GM19467 (cell line): ENCODE measurements around the gene CD207.

Source experiments
- ATAC-seq: cut with Tn5 transposase; IDR thresholded peaks from one replicate; pipeline ENCODE4 v1.9.1; 2021; ENCODE audit warnings: mild to moderate bottlenecking, moderate library complexity; ENCODE audit not compliant: unreplicated experiment

CD207 gene

DNA sequence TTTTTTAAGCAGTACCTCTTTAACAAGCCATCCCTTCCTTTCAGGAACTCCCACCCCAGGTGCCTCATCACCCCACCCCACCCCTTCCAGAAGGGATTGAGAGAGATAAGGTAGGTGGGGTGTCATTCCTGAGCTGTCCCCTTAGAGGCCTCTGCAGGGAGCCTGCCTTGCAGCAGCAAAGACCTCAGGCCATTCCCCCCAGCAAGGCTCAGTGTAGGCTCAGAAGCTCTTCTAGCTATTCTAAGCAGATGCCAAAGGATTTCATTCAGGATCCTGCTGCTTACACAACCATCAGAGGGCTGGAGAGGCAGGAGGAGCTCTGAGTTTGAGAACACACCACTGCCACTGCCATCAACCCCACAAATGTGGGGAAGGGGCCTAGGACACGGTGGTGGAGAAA lies 39.4 kb downstream of the CD207 start:
- no peak for ATAC-seq

DNA sequence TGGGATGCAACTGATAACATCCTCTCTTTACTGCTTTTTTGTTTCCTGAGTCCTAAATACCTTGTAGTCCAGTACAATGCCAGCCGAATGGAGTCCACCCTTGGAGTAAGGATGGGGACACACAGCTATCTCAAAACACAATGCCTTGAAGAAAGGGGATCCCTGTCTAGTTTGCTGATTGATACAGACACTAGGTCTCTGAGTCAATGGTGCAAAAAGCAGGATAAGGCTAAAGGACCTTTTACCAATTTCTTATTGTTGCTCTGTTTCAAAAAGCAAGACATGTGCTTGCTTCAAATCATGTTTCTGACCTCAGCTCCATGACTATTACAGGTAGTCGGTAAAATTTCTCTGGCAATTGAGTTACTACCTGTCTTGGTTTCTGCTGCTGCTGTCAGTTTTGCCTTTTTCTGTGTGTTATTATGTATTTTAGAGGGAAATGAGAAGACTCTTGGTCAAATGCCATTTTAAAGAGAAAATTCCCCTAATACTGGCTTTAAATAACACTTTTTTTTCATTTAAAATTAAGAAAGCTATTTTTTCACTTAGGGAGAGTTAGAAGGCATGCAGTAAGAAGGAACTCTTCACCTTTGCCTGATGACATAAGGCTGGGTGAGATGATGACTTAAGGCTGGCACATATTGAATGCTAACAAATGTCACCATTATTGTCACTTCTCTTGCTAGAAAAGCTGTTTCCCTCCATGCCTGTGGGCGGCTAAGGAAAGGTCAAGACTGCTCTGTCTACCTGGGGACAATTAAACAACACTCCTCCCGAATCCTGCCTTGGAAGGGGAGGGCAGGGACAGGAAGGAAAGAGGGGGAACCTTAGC lies 40.2 kb downstream of the CD207 start:
- ATAC-seq = no peak

DNA sequence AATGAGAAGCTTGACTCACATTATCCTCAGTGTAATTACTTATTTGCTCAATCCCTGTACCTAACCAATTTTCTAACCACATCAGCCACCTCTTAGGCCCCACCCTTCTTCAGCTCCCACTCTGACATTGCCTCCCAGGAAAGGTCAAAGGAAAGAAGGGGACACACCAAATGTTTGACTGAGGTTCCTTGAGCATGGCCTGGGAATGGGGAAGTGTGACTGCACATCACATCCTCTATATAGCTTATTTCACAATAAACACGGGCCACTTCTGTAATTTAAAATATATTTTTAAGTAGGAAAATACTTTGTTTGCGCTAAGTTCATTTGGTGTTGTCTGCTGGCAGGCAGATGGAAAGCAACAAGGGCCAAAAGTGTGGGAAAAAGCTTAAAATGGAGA lies 42.2 kb downstream of the CD207 start:
- ATAC-seq = no peak

DNA sequence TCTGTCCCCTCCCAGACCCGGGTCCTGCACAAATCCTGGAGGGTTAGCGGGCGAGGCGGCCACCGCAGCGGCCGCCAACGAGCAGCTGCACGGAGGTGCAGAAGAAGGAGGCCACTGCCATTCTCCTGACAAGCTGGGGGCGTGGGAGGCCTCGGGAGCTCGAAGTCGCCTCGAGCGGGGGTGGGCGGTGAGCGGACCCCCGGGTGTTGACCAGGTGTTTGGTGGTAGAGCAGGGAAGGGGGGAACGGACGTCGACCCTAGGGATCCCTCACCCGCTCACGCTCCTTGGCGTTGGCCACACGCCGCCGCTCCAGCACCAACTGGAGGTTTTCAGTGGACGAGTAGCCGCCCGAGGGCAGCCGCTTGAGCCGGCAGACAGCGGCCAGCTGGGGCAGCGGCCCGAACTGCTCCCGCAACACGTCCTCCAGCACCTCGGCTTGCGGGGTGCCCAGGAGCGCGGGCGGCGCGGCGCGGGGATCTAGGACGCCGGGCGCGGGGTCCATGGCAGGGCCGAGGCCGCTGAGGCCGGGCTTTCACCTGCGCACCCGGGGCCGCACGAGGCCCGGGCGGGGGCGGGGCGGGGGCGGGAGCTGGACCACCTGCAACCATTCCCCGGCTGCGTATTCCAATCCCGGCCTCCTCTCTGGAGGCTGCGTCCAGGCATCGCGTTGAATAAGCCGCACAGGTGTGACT lies 45.3 kb downstream of the CD207 start, which contains the start of gene FIGLA:
Gene FIGLA, minus strand, starts transcription at position 508 of the 693 bp plus-strand sequence. Its CDS starts 5 bp downstream, at position 503.
- ATAC-seq = no peak

DNA sequence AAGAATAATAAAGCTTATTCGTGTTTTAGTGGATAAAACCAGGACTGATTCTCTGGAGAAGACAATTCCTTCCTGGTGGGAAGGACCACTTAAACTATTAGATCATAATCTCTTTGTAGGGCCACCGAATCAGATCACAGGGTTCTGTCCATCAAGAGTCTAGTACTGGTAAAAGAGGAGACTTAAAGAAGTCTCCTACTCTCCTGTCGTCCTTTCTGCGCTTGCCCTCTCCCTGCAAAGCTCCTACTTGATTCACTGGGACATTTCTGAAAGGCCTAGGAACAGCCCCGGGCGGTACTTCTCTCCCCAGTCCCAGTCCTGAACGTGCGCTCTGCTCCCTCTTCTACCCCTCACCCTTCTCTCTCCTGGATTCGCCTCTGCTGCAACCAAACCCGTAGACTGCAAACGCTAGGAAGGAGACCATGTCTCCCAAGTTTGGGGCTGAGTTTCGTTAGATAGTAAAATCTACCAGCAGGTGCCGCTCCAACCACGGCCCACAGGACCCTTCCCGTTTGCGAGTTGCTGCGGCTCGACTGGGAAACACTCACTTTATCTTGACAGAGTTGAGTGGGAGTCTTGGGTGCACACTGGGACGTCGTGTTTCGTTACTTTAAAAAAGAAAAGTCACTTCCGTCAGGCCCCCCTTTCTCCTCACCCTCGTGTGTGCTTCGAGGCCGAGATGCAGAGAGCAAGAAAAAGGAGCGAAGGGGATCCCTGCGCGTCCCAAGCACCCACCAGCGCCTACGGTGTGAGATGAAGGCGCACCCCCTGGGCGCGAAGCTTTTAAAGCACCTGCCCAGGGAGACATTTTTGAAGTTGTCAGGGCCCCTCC lies 46.1 kb downstream of the CD207 start:
- no peak for ATAC-seq

DNA sequence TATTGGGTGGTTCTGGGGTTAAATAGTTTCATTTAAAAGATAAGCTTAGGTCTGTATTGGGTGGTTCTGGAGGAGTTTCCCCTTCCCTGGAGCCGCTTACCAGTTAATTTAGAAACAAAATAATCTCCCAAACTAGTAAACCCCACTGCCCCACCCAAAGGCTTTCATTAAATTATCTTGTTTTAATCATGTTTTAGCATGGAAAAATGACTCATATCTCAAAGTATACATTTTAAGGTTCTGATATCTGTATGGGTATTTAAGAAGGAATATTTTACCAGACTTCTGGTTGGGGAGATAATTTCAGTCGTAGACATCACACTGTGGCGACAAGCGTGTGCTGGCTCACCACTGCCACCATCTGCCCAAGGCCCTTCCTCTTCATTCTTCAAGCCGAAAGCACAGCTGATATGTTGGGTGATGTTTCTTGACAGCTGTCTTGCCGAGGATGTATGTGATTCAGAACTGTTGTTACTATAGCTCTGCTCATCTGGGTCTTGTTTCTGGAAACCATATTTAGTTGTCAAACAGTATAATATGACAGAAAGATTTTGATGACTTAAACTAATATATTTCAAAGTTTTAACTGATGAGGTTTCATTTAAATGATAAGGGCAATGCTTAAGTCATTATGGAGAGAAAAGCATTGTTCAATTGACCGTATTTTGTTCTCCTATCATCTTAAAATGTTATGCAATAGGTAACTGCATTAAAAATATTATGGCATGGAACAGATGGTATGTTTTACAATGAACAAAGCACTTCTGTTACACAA lies 50.3 kb downstream of the CD207 start:
- ATAC-seq = no peak

DNA sequence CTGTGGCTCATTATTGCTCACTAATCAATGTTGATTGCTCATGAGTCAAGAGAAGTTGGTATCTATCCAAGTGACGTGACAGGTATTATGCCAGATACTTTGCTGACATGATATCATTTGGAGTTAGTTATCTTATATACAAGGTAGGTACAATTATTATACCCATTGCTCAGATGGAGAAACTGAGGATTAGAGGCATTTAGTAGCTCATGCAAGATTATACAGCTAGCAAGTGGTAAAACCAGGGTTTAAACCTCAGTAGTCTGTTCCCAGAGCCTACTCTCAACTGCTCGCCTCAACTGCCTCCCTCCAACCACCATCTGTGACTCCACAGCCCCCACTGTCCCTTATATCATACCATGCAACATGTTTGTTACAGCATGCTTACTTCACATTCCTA lies 51.3 kb downstream of the CD207 start:
- ATAC-seq = no peak
